ENCODE data around the gene NFILZ.
A peak's percentile ranks its signal among the peaks of the same experiment; 100 is the strongest.

NFILZ gene

GRCh38 chr19:8641221-8641907, 10.9 kb downstream of the NFILZ start:
- DNase-seq (ENCODE audit: low read depth, low spot score), result no peak

GRCh38 chr19:8641908-8642547, 11.6 kb downstream of the NFILZ start:
- DNase-seq (ENCODE audit: low read depth, low spot score), result peak; percentile 80

GRCh38 chr19:8642561-8642960, 12.1 kb downstream of the NFILZ start:
- DNase-seq (ENCODE audit: low read depth, low spot score), result no peak

- DNase-seq (ENCODE audit: low read depth, low spot score), result no peak
Measured at GRCh38 chr19:8643860-8644653, 13.6 kb downstream of the NFILZ start.

- DNase-seq (ENCODE audit: low read depth, low spot score), result no peak
Measured at GRCh38 chr19:8648240-8648639, 17.8 kb downstream of the NFILZ start.

DNA sequence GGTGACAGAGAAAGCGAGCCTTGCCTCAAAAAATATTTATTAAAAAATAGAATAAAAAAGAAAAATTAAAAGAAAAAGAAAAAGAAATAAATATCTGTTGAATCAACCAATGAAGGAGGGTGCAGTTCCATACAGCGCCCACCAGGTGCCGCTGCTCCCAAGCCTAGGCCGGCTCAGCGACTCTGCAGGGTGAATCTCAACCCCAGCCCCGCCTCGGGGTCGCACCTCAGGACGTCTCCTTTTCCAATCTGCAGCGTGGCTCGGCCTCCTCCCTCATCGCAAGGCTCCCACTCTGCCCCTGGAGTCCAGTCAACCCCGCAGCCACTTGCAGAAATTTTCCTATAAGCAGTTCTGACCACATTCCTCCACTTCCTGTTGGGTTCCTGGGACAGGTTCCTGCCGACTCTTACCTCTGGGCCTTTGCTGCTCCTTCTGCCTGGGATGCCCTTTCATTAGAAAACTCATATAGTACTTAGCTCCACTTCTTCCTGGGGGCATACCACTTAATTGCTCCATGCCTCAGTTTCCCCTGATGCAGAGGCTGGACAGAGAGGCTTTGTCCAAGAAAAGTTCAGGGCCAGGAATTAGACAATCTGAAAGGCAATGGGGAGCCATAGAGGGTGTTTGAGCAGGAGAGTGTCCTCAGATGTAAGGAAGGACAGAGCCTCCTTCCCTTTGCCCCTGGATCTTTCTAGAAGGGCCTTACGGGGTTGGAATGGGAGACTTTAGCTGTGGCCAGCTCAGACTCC, 24.3 kb downstream of the NFILZ start:
- peak; percentile 73 for DNase-seq (ENCODE audit: low read depth, low spot score)

DNA sequence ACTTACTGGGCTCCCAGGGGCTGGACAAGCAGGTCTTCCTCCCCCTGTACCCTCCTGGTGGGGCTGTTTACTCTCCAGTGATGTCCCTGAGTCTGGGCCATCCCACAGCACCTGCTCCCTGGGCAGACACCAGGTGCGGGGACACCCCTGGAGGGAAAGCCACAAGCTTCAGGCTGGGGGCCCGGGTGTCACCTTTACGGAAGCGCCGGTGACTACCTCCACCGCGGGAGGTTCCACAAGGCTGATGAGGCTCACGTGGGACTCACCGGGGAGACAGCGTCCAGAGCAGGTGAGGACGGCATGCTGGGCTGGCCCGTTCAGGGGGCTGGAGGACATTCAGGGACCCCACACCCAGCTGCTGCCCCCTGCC, 24.9 kb downstream of the NFILZ start:
- DNase-seq (ENCODE audit: low read depth, low spot score), result no peak

DNA sequence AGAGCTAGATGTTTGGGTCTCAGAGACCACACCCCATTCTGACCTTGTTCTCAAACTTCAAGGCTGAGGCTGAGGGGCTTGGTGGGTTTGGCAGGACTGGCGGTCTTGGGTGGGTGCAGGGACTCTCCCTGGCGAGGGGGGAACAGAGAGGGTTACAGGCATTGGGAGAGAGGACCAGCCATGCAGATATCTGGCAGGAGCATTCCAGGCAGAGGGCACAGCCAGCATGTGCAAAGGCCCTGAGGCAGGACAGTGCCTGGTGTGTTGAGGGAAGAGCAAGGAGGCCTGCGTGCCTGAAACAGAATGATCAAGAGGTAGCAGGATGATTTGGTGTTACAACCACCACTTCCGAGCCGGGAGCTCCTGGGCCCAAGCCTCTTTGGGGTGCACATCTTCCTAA, 27.4 kb downstream of the NFILZ start:
- no peak for DNase-seq (ENCODE audit: low read depth, low spot score)

DNA sequence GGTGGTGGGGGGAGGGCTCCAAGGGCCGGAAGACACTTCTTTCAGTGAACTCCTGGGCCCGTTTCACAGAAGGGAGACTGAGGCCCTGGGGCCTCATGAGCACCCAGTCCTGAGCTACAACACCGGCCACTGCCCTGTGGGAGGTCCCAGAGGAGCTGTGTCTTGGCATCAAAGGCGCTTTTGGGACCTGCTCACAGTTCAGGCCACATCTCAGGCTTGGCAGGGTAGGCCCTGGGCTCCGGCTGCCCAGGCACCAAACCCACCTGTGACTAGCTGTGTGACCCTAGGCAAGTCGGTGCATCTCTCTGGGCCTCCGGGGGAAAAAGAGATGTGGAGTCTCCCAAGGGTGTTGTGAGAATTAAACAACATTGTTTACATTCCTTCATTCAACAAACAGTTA, 29.5 kb downstream of the NFILZ start:
- DNase-seq (ENCODE audit: low read depth, low spot score), result no peak

- DNase-seq (ENCODE audit: low read depth, low spot score), result no peak
Measured at GRCh38 chr19:8662263-8662662, 31.8 kb downstream of the NFILZ start.

- no peak for DNase-seq (ENCODE audit: low read depth, low spot score)
Measured at GRCh38 chr19:8663920-8664670, 33.7 kb downstream of the NFILZ start.

DNA sequence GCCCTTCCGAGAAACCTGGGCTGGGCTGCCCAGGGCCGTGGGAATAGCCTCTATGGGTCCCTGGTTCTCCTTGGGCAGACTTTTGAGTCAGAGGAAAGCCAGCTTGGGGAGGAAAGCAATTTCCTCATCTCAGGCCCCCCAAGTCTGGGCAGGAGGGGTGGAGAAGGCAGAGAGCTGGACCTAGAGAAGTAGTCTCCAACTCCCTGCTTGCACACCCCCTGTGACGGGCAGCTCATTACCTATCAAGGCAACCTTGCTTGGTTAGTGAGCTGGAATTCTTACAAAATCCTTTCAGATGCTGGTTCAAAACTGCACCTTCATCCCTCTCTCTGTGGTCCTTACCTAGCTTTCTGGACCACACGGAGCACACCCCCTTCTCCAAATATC, 34.2 kb downstream of the NFILZ start:
- DNase-seq (ENCODE audit: low read depth, low spot score), result no peak

- DNase-seq (ENCODE audit: low read depth, low spot score), result no peak
Measured at GRCh38 chr19:8665468-8666213, 35.2 kb downstream of the NFILZ start.

GRCh38 chr19:8666814-8667405, 36.5 kb downstream of the NFILZ start:
- no peak for DNase-seq (ENCODE audit: low read depth, low spot score)

- no peak for DNase-seq (ENCODE audit: low read depth, low spot score)
Measured at GRCh38 chr19:8673276-8673891, 43.0 kb downstream of the NFILZ start.

GRCh38 chr19:8675066-8675465, 44.6 kb downstream of the NFILZ start:
- DNase-seq (ENCODE audit: low read depth, low spot score), result no peak

GRCh38 chr19:8678244-8678807, 47.9 kb downstream of the NFILZ start:
- DNase-seq (ENCODE audit: low read depth, low spot score), result no peak
